DND-41 (cell line): Measurements from ENCODE around the gene VENTX.

Source experiments
- ATAC-seq: fragments of 200-7000 bp; cut with Tn5 transposase; 3 replicates; pipeline ENCODE4 v1.9.1; 2021; ENCODE audit warnings: low read depth; ENCODE audit not compliant: insufficient read depth
- DNase-seq: peaks from one replicate; pipeline ENCODE4 v3.0.0-alpha.2; 2020
- H2AFZ ChIP-seq: 2 replicates; pipeline ENCODE4 v1.6.0; 2012; ENCODE audit warnings: low read depth, low read length
- H3K27ac ChIP-seq: 2 replicates; pipeline ENCODE4 v1.5.1; 2012; ENCODE audit warnings: low read length, inconsistent platforms
- H3K27me3 ChIP-seq: fragments of 200-600 bp; sonication (generic); 2 replicates; pipeline ENCODE4 v1.6.0; 2012; ENCODE audit warnings: low read length, mild to moderate bottlenecking, inconsistent platforms; ENCODE audit not compliant: insufficient read depth, poor library complexity
- H3K36me3 ChIP-seq: 2 replicates; pipeline ENCODE4 v1.5.1; 2012; ENCODE audit warnings: low read length, inconsistent platforms; ENCODE audit not compliant: insufficient read depth
- H3K4me1 ChIP-seq: 2 replicates; pipeline ENCODE4 v1.5.1; 2012; ENCODE audit warnings: mild to moderate bottlenecking, low read length; ENCODE audit not compliant: insufficient read depth
- H3K4me2 ChIP-seq: 2 replicates; pipeline ENCODE4 v1.6.0; 2012; ENCODE audit warnings: mild to moderate bottlenecking, moderate library complexity, low read length, inconsistent platforms; ENCODE audit not compliant: insufficient read depth
- H3K4me3 ChIP-seq, 2 experiments: fragments of 200-600 bp in 1 of 2; shearing (Covaris generic) in 1 of 2; 2 replicates each; pipeline ENCODE4 v1.5.1; 2012 to 2016; ENCODE audit warnings: inconsistent platforms in 2 of 2, low read length in 2 of 2, mild to moderate bottlenecking in 2 of 2, low read depth in 1 of 2, moderate library complexity in 1 of 2
- H3K79me2 ChIP-seq: 2 replicates; pipeline ENCODE4 v1.6.0; 2012; ENCODE audit warnings: low read length, inconsistent platforms; ENCODE audit not compliant: insufficient read depth
- H3K9ac ChIP-seq: 2 replicates; pipeline ENCODE4 v1.6.0; 2012; ENCODE audit warnings: low read depth, mild to moderate bottlenecking, inconsistent platforms, low read length, moderate library complexity
- H3K9me3 ChIP-seq: 2 replicates; pipeline ENCODE4 v1.5.1; 2012; ENCODE audit warnings: low read length, moderate library complexity, mild to moderate bottlenecking, inconsistent platforms; ENCODE audit not compliant: insufficient read depth, severe bottlenecking
- H4K20me1 ChIP-seq: 2 replicates; pipeline ENCODE4 v1.6.0; 2012; ENCODE audit warnings: low read length; ENCODE audit not compliant: insufficient read depth
- CTCF ChIP-seq: IDR thresholded peaks from 2 replicates; pipeline ENCODE4 v1.5.1; 2012; ENCODE audit warnings: borderline replicate concordance, low read length, moderate library complexity, mild to moderate bottlenecking; ENCODE audit not compliant: poor library complexity, severe bottlenecking; ENCODE audit errors: extremely low read depth
- EZH2 ChIP-seq: IDR thresholded peaks from 3 replicates; pipeline ENCODE4 v1.6.1; 2012; ENCODE audit warnings: borderline replicate concordance, low read depth, mild to moderate bottlenecking, moderate library complexity, low read length, inconsistent platforms; ENCODE audit not compliant: severe bottlenecking

The VENTX gene

GRCh38 chr10:133195096-133195495 lies 42.6 kb upstream of the VENTX start:
- no peak overlapping the region for H2AFZ ChIP-seq
- DNase-seq (no peak), ATAC-seq (no peak)
- peaks cover 3% of the 10 kb centered on the region for H3K27me3 ChIP-seq
- H4K20me1 ChIP-seq, result no peaks in the 10 kb centered on the region; the same call in 1 of the 2 replicates
- no peak overlapping the region for H3K4me2 ChIP-seq
- TF ChIP-seq EZH2, result no peak
- no peak for TF ChIP-seq CTCF
- no peak overlapping the region for H3K27ac ChIP-seq
- no peak overlapping the region for H3K4me3 ChIP-seq
- no peaks in the 10 kb centered on the region for H3K9me3 ChIP-seq
- no peaks in the 10 kb centered on the region for H3K36me3 ChIP-seq
- H3K4me1 ChIP-seq, result no peaks in the 10 kb centered on the region
- no peak overlapping the region for H3K9ac ChIP-seq
- no peaks in the 10 kb centered on the region for H3K79me2 ChIP-seq

- no peak overlapping the region for H3K4me2 ChIP-seq
- no peaks in the 10 kb centered on the region for H3K9me3 ChIP-seq
- H3K27ac ChIP-seq, result no peak overlapping the region
Observed at GRCh38 chr10:133195611-133196010, 42.0 kb upstream of the VENTX start.

GRCh38 chr10:133196221-133196915 lies 41.3 kb upstream of the VENTX start:
- Histone ChIP-seq H3K9me3 (no peaks in the 10 kb centered on the region), H3K79me2 (no peaks in the 10 kb centered on the region), H3K4me1 (no peaks in the 10 kb centered on the region), H4K20me1 (no peaks in the 10 kb centered on the region; the same call in 1 of the 2 replicates), H3K36me3 (no peaks in the 10 kb centered on the region), H3K4me3 (no peak overlapping the region), H3K27ac (no peak overlapping the region), H3K4me2 (no peak overlapping the region), H3K27me3 (peaks cover 3% of the 10 kb centered on the region), H3K9ac (no peak overlapping the region), H2AFZ (no peak overlapping the region)
- no peak for DNase-seq
- no peak for TF ChIP-seq CTCF
- no peak for TF ChIP-seq EZH2
- no peak for ATAC-seq

More at GRCh38 chr10:133195611-133196010, 42.0 kb upstream of the VENTX start:
- no peak overlapping the region for H3K9ac ChIP-seq
- H3K27me3 ChIP-seq, result peaks cover 3% of the 10 kb centered on the region
- no peak overlapping the region for H3K4me3 ChIP-seq
- H4K20me1 ChIP-seq, result no peaks in the 10 kb centered on the region; the same call in 1 of the 2 replicates
- no peak overlapping the region for H2AFZ ChIP-seq
- TF ChIP-seq CTCF (no peak), EZH2 (no peak)
- no peak for DNase-seq
- no peaks in the 10 kb centered on the region for H3K79me2 ChIP-seq
- no peak for ATAC-seq
- no peaks in the 10 kb centered on the region for H3K4me1 ChIP-seq
- no peaks in the 10 kb centered on the region for H3K36me3 ChIP-seq
